Glomerular visceral epithelial cell (primary cell): ENCODE measurements around the gene MGLL.
A peak's percentile ranks its signal among the peaks of the same experiment; 100 is the strongest.
"Not testable (repeated sequence)": the region's sequence is repeated elsewhere in the genome, so short reads cannot be mapped to it uniquely, and the experiment has no call there.

Experiments
- DNase-seq: peaks from one replicate; pipeline ENCODE4 v3.0.0-alpha.2; 2016; ENCODE audit errors: extremely low spot score

The MGLL gene

GRCh38 chr3:127656906-127657305 is 165.4 kb downstream of the MGLL start:
- no peak for DNase-seq

- DNase-seq = no peak
Observed at GRCh38 chr3:127655641-127656040, 166.7 kb downstream of the MGLL start.

GRCh38 chr3:127654993-127655392 is 167.3 kb downstream of the MGLL start:
- not testable (repeated sequence) for DNase-seq

- no peak for DNase-seq
Observed at GRCh38 chr3:127654374-127654773, 167.9 kb downstream of the MGLL start.

- peak; percentile 52 for DNase-seq
Observed at GRCh38 chr3:127652246-127652995, 169.9 kb downstream of the MGLL start.

GRCh38 chr3:127651516-127652172 is 170.7 kb downstream of the MGLL start:
- no peak for DNase-seq

- DNase-seq = no peak
Observed at GRCh38 chr3:127650236-127650635, 172.1 kb downstream of the MGLL start.

- no peak for DNase-seq
Observed at GRCh38 chr3:127647845-127648204, 174.5 kb downstream of the MGLL start.

- DNase-seq = no peak
Observed at GRCh38 chr3:127647166-127647844, 175.0 kb downstream of the MGLL start.

GRCh38 chr3:127646501-127647046 is 175.7 kb downstream of the MGLL start:
- no peak for DNase-seq

- no peak for DNase-seq
Observed at GRCh38 chr3:127645371-127646015, 176.8 kb downstream of the MGLL start.

- no peak for DNase-seq
Observed at GRCh38 chr3:127644641-127645370, 177.5 kb downstream of the MGLL start.

GRCh38 chr3:127640042-127640355 is 182.3 kb downstream of the MGLL start:
- no peak for DNase-seq

GRCh38 chr3:127639173-127640041 is 182.9 kb downstream of the MGLL start:
- DNase-seq = peak; percentile 37
